Esophagus mucosa (tissue), 1 donor: ENCODE data around the gene PSMD4. TPM values are rescaled to one million over a fixed set of nuclear protein-coding genes. Genes with fewer than 3 reads are reported as not detected.

Experiments
- ATAC-seq: fragments of 200-7000 bp; cut with Tn5 transposase; one replicate; pipeline ENCODE4 v1.9.1; 2020
- total RNA-seq: library from RNA; stranded (reverse); gene quantifications from one replicate; pipeline ENCODE4 v1.2.4, GENCODE V29; 2023
- donor health status: DM: yes; HTN: yes; CAD: no.

The PSMD4 gene
- total RNA-seq, 1 donor from 2014 or later: 126 TPM

- ATAC-seq: no peak
Observed at GRCh38 chr1:151309811-151310323, 55.3 kb downstream of the PSMD4 start.

GRCh38 chr1:151311011-151311410 is 56.5 kb downstream of the PSMD4 start:
- ATAC-seq: no peak

GRCh38 chr1:151311589-151312331 is 57.2 kb downstream of the PSMD4 start:
- peak; percentile 99 for ATAC-seq

GRCh38 chr1:151312411-151312810 is 57.9 kb downstream of the PSMD4 start:
- ATAC-seq: no peak

- no peak for ATAC-seq
Observed at GRCh38 chr1:151312826-151313225, 58.3 kb downstream of the PSMD4 start.

- ATAC-seq: no peak
Observed at GRCh38 chr1:151313501-151313900, 59.0 kb downstream of the PSMD4 start.

GRCh38 chr1:151314137-151314875 is 59.8 kb downstream of the PSMD4 start:
- ATAC-seq: no peak

GRCh38 chr1:151315565-151316235 is 61.2 kb downstream of the PSMD4 start:
- ATAC-seq: no peak

Other genes starting within 250 kb of the PSMD4 start
- 33.4 TPM for gene MINDY1, start 247.8 kb upstream of the PSMD4 start, total RNA-seq
- 14.3 TPM for gene PRUNE1, start 246.3 kb upstream of the PSMD4 start, total RNA-seq
- gene BNIPL, start 218.1 kb upstream of the PSMD4 start, total RNA-seq: 55.8 TPM
- 1.3 TPM for gene C1orf56, start 207.0 kb upstream of the PSMD4 start, total RNA-seq
- 118 TPM for gene CDC42SE1, start 195.1 kb upstream of the PSMD4 start, total RNA-seq
- gene MLLT11, start 194.3 kb upstream of the PSMD4 start, total RNA-seq: 0.80 TPM
- 10.6 TPM for gene GABPB2, start 184.0 kb upstream of the PSMD4 start, total RNA-seq
- 0.88 TPM for gene SEMA6C, start 108.1 kb upstream of the PSMD4 start, total RNA-seq
- not detected for gene TNFAIP8L2, start 98.1 kb upstream of the PSMD4 start, total RNA-seq
- gene LYSMD1, start 88.8 kb upstream of the PSMD4 start, total RNA-seq: 5.0 TPM
- gene SCNM1, start 88.6 kb upstream of the PSMD4 start, total RNA-seq: 30.6 TPM
- gene TMOD4, start 78.8 kb upstream of the PSMD4 start, total RNA-seq: not detected
- 28.2 TPM for gene VPS72, start 64.5 kb upstream of the PSMD4 start, total RNA-seq
- 28.2 TPM for gene PIP5K1A, start 56.2 kb upstream of the PSMD4 start, total RNA-seq
- gene ZNF687, start 27.6 kb downstream of the PSMD4 start, total RNA-seq: 12.6 TPM
- 34.7 TPM for gene PI4KB, start 72.7 kb downstream of the PSMD4 start, total RNA-seq
- 21.9 TPM for gene RFX5, start 92.5 kb downstream of the PSMD4 start, total RNA-seq
- gene SELENBP1, start 118.0 kb downstream of the PSMD4 start, total RNA-seq: 14.0 TPM
- gene PSMB4, start 144.8 kb downstream of the PSMD4 start, total RNA-seq: 178 TPM
- 37.5 TPM for gene POGZ, start 204.8 kb downstream of the PSMD4 start, total RNA-seq